ENCODE data around the gene RAB3D.
"Not testable (repeated sequence)": the region's sequence is repeated elsewhere in the genome, so short reads cannot be mapped to it uniquely, and the experiment has no call there.

- TF ChIP-seq CTCF, POLR2A (IDR thresholded peaks at IDR 0.05): not testable (repeated sequence)
Observed at GRCh38 chr19:11320278-11320995, 19.0 kb downstream of the RAB3D start.

All from body of pancreas (tissue), 4 donors.